KOPT-K1 (cell line): Measurements from ENCODE around the gene PERM1.

ENCODE experiments used
- H3K27ac ChIP-seq: fragments of 200-600 bp; sonication (generic); 2 replicates; pipeline ENCODE4 v1.5.1; 2016; ENCODE audit warnings: antibody characterized with exemption, mild to moderate bottlenecking, low read depth, low read length; ENCODE audit not compliant: poor library complexity, severe bottlenecking
- H3K36me3 ChIP-seq: fragments of 200-600 bp; sonication (generic); 2 replicates; pipeline ENCODE4 v1.5.1; 2017; ENCODE audit warnings: antibody characterized with exemption, mild to moderate bottlenecking, low read length, moderate library complexity; ENCODE audit not compliant: insufficient read depth
- H3K9me3 ChIP-seq: fragments of 200-600 bp; sonication (generic); 2 replicates; pipeline ENCODE4 v1.5.1; 2017; ENCODE audit warnings: antibody characterized with exemption, low read length, mild to moderate bottlenecking; ENCODE audit not compliant: insufficient read depth, poor library complexity, severe bottlenecking

Gene PERM1

DNA sequence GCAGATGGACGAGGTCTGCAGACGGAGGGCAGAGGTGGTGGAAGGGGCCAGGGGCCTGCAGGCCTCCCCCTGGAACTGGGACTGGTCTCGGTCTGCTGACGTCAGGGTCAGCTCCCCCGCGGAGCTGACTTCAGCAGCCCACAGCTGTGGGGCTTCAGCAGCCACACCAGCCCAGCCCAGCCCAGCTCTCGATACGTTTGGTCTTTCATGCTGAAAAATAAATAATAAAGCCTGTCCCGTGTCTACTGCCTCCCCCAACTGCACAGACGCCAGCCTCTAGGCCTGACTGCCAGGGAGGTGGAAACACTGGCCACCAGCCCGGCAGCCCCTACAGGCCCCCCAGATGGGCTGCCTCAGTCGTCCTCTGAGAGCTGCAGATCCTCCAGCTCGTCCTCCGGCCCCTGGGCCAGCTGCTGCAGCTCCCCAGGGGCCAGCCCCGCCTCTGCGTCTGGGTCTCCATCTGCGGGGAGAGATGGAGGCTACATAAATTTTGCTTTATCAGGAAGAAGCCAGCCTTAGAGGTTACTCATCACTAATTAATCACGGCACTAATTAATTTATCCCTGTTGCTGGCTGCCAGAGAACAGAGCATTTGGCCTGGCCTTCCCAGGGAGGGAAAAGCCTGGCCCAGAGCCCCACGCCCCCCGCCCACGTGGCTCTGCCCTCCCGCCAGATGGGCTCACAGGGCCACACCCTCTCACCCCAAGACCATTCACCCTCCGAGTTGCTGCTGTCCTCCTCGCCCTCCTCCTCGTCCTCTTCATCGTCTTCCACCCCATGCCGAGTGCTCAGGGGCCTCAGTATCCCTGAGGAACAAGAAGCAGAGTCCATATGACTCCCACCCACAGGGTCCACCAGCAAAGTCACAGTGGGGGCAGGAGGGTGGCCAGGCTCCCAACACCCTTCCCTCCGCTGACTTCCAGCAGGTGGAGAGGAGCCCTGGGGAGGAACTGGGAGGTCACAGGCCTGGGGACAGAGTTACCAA lies 37.3 kb downstream of the PERM1 start:
- H3K9me3 ChIP-seq, result no peaks in the 10 kb centered on the region
- no peak overlapping the region for H3K27ac ChIP-seq
- H3K36me3 ChIP-seq, result peaks cover 58% of the 10 kb centered on the region

DNA sequence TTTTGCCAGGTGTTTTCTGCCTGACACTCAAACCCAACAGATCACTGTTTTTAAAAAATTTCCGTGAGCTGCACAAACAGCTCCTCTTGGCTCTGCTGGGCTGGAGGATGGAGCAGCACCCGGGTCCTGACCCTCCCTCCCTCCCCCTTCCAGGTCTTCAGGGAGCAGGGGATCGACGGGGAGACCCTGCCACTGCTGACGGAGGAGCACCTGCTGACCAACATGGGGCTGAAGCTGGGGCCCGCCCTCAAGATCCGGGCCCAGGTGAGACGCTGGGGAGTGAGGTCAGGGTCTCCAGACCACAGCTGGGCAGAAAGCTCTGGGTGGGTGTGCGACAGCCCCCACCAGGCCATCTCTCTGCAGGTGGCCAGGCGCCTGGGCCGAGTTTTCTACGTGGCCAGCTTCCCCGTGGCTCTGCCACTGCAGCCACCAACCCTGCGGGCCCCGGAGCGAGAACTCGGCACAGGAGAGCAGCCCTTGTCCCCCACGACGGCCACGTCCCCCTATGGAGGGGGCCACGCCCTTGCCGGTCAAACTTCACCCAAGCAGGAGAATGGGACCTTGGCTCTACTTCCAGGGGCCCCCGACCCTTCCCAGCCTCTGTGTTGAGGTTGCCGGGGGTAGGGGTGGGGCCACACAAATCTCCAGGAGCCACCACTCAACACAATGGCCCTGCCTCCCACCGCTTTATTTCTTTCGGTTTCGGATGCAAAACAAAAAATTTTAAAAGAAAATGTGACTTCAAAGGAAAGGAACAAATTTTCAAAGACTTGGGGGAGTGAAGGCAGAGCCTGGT lies 38.1 kb downstream of the PERM1 start:
- Histone ChIP-seq H3K36me3 (peaks cover 49% of the 10 kb centered on the region), H3K27ac (no peak overlapping the region), H3K9me3 (no peaks in the 10 kb centered on the region)

DNA sequence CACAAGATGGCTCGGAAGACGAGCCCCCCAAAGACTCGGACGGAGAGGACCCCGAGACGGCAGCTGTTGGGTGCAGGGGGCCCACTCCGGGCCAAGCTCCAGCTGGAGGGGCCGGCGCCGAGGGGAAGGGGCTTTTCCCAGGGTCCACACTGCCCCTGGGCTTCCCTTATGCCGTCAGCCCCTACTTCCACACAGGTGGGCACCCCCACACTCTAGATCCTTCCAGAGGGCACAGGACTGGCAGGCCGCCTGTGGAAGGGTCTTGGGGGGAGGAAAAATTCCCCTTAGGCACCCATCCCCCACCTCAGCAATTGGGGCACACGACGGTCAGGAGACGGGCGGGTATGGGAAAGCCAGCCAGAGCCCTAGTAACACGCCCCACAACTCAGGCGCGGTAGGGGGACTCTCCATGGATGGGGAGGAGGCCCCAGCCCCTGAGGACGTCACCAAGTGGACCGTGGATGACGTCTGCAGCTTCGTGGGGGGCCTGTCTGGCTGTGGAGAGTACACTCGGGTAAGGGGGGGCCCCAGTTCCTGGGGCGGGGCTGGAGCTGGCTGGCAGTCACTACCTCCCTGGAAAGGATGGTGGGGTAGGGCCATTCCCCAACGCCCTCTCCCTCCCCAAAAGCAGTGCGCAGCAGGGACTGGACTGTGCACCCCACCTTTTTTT lies 38.9 kb downstream of the PERM1 start:
- H3K9me3 ChIP-seq, result no peaks in the 10 kb centered on the region
- H3K27ac ChIP-seq, result no peak overlapping the region
- H3K36me3 ChIP-seq, result peaks cover 44% of the 10 kb centered on the region

DNA sequence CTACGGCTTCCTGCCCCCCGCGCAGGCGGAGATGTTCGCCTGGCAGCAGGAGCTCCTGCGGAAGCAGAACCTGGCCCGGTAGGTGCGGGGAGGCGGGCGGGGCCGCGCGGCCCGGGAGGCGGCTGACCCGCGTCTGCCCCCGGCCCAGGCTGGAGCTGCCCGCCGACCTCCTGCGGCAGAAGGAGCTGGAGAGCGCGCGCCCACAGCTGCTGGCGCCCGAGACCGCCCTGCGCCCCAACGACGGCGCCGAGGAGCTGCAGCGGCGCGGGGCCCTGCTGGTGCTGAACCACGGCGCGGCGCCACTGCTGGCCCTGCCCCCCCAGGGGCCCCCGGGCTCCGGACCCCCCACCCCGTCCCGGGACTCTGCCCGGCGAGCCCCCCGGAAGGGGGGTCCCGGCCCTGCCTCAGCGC lies 39.5 kb downstream of the PERM1 start:
- Histone ChIP-seq H3K27ac (no peak overlapping the region), H3K36me3 (peaks cover 39% of the 10 kb centered on the region)

DNA sequence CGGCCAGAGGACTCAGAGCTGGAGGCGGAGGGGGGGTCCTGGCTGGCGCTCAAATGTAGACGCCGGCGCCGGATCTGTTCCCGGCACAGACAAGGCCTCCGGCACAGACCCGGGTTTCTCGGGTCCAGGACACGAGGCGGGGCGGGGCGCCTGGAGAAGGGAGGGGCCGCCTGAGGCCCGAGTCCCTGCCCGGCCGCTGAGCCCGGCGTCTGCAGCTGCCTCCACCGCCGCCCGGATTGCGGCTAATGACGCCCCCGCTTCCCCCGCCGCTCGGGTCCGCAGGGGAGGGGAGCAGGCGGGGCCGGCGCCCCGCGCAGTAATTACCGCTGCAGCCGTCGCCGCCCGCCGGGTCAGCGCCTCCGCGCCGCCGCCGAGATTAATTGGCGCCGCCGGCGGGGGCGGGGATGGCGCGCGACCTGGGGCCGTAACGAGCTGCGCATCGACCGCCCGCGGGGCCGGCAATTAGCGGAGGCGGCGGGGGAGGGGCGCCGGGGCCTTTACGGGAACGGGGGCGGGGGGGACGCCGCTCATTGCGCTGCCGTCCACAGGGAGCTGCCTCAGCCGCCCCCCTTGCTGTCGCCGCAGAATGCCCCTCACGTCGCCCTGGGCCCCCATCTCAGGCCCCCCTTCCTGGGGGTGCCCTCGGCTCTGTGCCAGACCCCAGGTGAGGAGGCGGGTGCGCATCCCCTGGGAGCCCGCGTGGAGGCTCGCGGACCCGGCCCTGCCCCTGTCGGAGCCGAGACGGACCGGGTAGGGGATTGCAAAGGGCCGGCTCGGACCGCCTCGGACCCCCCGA lies 40.1 kb downstream of the PERM1 start:
- H3K9me3 ChIP-seq, result no peaks in the 10 kb centered on the region
- H3K27ac ChIP-seq, result no peak overlapping the region
- H3K36me3 ChIP-seq, result peaks cover 32% of the 10 kb centered on the region; the same call in 1 of the 2 replicates

More for the DNA sequence above, 39.5 kb downstream of the PERM1 start:
- H3K9me3 ChIP-seq, result no peaks in the 10 kb centered on the region

DNA sequence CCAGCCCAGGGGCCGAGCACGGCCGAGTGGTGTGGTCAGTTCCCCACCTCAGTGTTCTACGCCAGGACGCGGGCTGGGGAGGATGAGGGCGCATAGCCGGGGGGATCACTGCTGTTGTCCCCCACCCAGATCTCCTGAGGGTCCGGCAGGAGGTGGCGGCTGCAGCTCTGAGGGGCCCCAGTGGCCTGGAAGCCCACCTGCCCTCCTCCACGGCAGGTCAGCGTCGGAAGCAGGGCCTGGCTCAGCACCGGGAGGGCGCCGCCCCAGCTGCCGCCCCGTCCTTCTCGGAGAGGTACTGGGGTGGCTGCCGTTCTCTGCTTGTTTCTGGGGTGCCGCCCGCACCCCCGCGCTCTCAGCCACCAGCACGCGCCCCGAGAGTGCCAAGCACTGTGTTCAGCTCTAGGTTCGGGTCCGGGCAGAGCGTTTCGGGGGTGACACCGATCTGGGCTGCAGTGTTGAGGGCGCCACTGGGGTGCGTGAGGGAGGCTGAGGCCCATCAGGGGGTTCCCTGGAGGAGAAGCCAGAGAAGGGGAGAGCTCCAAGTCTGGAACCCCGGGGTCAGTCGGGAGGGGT lies 40.8 kb downstream of the PERM1 start:
- Histone ChIP-seq H3K36me3 (peaks cover 26% of the 10 kb centered on the region; the same call in 1 of the 2 replicates), H3K9me3 (no peaks in the 10 kb centered on the region), H3K27ac (no peak overlapping the region)

DNA sequence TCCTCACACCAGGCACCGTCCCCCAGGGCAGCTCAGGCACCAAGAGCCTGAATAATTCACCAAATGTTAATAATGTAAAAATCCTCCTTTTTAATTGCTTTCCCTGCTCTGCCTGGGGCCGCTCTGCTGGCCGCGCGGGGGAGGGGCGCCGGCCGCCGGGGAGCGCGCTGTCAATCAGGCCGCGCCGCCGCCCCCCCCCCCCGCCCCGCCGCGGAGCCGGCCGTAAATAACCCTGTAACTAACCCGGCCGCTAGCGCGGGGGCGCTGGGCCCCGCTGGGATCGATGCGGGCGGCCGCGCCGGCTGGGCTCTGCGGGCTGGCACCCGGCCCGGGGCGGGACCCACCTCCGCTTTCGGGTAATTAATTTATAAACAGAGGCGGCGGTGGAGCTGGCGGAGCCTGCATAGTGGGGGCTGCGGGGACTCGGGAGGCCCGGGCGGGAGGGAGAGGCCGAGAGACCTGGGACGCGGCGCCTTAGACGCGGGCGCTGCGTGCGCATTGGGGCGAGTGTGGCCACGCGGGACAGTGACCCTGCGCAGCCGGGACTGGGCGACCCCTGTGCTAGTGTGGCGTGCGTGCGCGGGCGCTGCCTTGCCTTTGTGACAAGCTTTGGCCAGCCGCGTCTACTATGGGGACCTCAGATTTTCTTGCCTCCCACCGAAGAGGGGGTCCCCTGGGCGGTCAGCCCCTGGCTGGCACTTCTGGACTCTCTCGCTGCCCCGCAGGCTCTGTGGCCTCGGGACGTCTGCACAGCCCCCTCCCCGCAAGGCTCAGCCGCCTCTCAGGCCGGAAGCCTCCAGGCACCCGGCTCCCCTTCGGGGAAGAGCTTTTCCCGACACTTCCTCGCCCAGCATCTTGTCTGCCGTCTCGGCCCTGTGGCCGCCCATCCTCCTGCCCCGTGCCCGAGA lies 41.5 kb downstream of the PERM1 start:
- Histone ChIP-seq H3K27ac (no peak overlapping the region), H3K36me3 (peaks cover 18% of the 10 kb centered on the region; the same call in 1 of the 2 replicates), H3K9me3 (no peaks in the 10 kb centered on the region)

DNA sequence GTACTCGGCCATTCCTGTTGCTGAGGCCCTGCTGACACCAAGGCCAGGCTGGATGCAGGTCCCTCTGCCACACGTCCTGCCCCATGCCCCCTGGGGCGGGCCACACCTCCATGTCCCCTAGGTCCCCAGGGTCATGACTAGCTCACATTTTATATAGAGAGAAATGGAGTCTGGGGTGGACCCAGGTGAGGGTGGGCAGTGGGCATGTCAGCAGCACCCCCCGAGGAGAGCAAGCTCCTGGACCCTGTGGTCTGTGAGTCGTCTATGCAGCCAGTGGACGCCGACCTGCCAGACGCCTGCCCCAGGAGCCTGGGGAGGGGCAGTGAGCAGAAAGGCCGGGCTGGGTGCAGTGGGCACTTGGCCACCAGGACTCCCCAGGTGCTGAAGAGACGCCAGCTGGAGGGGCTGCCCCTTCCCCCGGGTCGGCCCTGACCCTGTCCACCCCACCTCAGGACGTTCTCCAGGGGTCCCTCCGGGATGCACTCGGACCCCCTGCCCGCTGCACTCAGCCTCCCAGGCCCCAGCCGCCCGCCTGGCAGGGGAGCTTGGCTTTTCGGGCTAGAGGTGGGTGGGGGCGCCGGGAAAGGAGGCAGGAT lies 42.3 kb downstream of the PERM1 start:
- H3K36me3 ChIP-seq, result peaks cover 11% of the 10 kb centered on the region; the same call in 1 of the 2 replicates
- H3K9me3 ChIP-seq, result no peaks in the 10 kb centered on the region
- no peak overlapping the region for H3K27ac ChIP-seq

DNA sequence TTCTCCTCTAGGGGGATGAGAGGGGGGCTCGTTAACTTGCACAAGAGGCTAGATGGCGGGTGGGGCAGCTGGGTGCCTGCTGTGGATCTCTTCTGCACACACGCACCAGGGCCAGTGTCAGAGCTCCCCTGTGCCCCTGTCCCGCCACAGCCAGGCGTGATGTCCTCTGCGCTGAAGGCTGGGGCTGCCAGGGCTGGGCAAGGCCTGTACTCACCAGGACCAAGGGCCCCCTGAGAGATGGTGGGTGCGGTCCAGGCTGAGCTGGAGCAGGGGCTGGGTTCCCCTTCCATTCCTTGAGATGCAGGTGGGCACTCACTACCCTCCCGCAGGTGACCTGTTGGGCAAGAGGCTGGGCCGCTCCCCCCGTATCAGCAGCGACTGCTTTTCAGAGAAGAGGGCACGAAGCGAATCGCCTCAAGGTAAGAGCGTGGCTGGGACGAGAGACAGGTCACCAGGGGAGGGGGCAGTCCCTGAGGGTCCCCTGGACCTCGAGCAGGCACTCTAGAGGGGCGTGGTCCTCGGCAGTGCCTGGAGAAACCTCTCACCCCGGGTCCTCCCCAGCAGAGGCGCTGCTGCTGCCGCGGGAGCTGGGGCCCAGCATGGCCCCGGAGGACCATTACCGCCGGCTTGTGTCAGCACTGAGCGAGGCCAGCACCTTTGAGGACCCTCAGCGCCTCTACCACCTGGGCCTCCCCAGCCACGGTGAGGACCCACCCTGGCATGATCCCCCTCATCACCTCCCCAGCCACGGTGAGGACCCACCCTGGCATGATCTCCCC lies 43.0 kb downstream of the PERM1 start:
- no peak overlapping the region for H3K27ac ChIP-seq
- H3K9me3 ChIP-seq, result no peaks in the 10 kb centered on the region
- H3K36me3 ChIP-seq, result peaks cover 4% of the 10 kb centered on the region; the same call in 1 of the 2 replicates

DNA sequence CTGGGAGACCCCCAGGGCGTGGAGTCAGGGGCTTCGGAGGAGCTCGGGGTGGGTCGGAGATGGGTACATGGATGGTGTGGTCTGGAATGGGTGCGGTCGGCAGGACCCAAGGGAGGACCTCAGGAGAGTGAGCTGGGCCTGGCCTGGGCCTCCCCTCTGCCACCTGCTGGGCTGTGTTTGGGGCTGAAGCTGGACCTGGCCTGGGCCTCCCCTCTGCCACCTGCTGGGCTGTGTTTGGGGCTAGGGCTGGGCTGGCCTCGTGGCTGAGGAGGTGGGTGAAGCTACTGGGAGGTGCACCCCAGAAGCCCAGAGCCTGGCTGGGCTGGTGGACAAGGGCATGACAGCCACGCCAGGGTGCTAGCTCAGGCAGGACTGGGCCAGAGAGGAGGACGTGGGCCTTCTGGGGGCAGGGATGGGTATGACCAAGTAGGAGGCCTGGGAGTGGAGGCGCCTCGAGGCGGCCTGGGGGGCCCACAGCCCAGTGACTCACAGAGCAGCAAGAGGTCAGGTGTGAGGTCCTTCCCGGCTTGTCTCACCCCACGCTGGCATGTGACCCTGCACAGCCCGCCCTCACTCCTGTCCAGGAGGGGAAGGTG lies 43.7 kb downstream of the PERM1 start:
- H3K27ac ChIP-seq, result no peak overlapping the region
- H3K36me3 ChIP-seq, result no peaks in the 10 kb centered on the region
- H3K9me3 ChIP-seq, result no peaks in the 10 kb centered on the region

DNA sequence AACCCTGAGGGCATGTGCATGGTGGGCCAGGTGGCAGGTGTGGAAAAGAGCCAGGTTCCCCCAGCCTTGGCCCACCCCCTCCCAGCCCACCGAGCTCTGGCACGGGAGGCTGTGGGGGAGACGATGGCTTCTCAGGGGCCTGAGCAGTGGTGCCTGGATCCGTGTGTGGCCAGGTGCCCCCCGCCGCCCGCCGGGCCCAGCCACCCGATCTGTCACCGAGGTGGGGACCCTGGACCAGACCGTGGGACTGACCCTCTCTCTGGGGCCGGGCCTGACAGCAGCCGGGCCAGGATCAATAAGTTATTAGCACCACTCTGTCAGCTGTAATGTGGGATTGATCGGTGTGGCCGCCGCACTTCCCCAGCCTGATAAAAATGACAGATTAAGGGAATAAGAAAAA lies 44.4 kb downstream of the PERM1 start:
- no peak overlapping the region for H3K27ac ChIP-seq
- H3K36me3 ChIP-seq, result no peaks in the 10 kb centered on the region
- no peaks in the 10 kb centered on the region for H3K9me3 ChIP-seq
